Cardiac muscle cell (in vitro differentiated cells and primary cell): Measurements from ENCODE around the gene LRRC52. TPM values are rescaled to one million over a fixed set of nuclear protein-coding genes. Genes with fewer than 3 reads are reported as not detected.

ENCODE experiments used
- DNase-seq, 2 donors: peaks; one replicate each; pipeline versions ENCODE4 v3.0.0 to v3.0.0-alpha.2; 2010 to 2017; ENCODE audit warnings: low read depth in 1 of 2, low spot score in 1 of 2
- H3K27ac ChIP-seq: fragments of 200-600 bp; sonication (generic); 2 replicates; pipeline ENCODE4 v1.5.1; 2016
- H3K27me3 ChIP-seq: fragments of 200-600 bp; sonication (generic); 2 replicates; pipeline ENCODE4 v1.6.0; 2016; ENCODE audit warnings: control low read depth
- H3K36me3 ChIP-seq: fragments of 200-600 bp; sonication (generic); 2 replicates; pipeline ENCODE4 v1.5.1; 2016; ENCODE audit warnings: control low read depth
- H3K4me1 ChIP-seq: fragments of 200-600 bp; sonication (generic); 2 replicates; pipeline ENCODE4 v1.8.1; 2017; ENCODE audit warnings: low read depth, mild to moderate bottlenecking, mixed run types
- H3K4me3 ChIP-seq: fragments of 200-600 bp; sonication (generic); 2 replicates; pipeline ENCODE4 v1.5.1; 2016; ENCODE audit warnings: mild to moderate bottlenecking
- H3K9me3 ChIP-seq: fragments of 200-600 bp; sonication (generic); 2 replicates; pipeline ENCODE4 v1.5.1; 2017; ENCODE audit warnings: low read depth, mild to moderate bottlenecking, control low read depth
- polyA plus RNA-seq: library from polyadenylated mRNA; unstranded; fragments of >200 nt; fragmentation: Nextera tagmentation; extraction: Ambion mirVana; gene quantifications from 2 replicates; pipeline ENCODE4 v1.2.1, GENCODE V29; 2016
- total RNA-seq: library from RNA; depleted of rRNA; stranded (reverse); fragments of >200 nt; gene quantifications from 2 replicates; pipeline ENCODE4 v1.2.3, GENCODE V29; 2016
- TF ChIP-seq, protein P1 (sequence below): IDR thresholded peaks from 2 replicates; pipeline ENCODE4 v1.5.1; 2012; ENCODE audit warnings: low read depth, mild to moderate bottlenecking, low read length

The LRRC52 gene
- total and polyA plus RNA-seq, 2 experiments from 2014 or later = 0.20 to 0.77 TPM

DNA sequence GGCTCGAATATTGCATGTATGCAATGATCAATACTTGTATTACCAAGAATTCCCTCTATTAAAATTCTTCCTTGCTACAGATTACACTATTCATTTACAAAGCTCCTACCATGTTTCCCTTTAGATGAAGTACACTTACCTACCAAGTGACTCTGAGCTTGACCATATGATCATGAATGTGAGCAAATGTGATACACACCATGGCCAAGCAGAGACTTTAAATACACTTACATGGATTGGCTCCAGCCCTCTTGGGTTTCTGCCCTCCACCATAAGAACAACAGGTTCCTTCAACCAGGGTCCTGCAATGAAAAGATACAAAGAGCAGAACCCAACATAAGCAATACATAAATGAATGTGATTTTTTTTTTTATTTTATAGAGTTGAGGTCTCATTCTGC lies 30.0 kb downstream of the LRRC52 start:
- peaks cover 30% of the 10 kb centered on the region for H3K4me1 ChIP-seq
- no peak for DNase-seq
- no peaks in the 10 kb centered on the region for H3K27me3 ChIP-seq

GRCh38 chr1:165574295-165574694 lies 30.5 kb downstream of the LRRC52 start:
- H3K4me1 ChIP-seq = peaks cover 30% of the 10 kb centered on the region
- no peaks in the 10 kb centered on the region for H3K27me3 ChIP-seq
- H3K9me3 ChIP-seq = no peaks in the 10 kb centered on the region
- no peak overlapping the region for H3K4me3 ChIP-seq
- H3K27ac ChIP-seq = no peak overlapping the region
- H3K36me3 ChIP-seq = no peaks in the 10 kb centered on the region
- TF ChIP-seq, protein P1, sequence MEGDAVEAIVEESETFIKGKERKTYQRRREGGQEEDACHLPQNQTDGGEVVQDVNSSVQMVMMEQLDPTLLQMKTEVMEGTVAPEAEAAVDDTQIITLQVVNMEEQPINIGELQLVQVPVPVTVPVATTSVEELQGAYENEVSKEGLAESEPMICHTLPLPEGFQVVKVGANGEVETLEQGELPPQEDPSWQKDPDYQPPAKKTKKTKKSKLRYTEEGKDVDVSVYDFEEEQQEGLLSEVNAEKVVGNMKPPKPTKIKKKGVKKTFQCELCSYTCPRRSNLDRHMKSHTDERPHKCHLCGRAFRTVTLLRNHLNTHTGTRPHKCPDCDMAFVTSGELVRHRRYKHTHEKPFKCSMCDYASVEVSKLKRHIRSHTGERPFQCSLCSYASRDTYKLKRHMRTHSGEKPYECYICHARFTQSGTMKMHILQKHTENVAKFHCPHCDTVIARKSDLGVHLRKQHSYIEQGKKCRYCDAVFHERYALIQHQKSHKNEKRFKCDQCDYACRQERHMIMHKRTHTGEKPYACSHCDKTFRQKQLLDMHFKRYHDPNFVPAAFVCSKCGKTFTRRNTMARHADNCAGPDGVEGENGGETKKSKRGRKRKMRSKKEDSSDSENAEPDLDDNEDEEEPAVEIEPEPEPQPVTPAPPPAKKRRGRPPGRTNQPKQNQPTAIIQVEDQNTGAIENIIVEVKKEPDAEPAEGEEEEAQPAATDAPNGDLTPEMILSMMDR = no peak
- no peak for DNase-seq

More for the DNA sequence above, 30.0 kb downstream of the LRRC52 start:
- no peak overlapping the region for H3K27ac ChIP-seq
- TF ChIP-seq, protein P1 = no peak
- no peaks in the 10 kb centered on the region for H3K36me3 ChIP-seq
- H3K9me3 ChIP-seq = no peaks in the 10 kb centered on the region
- H3K4me3 ChIP-seq = no peak overlapping the region

- peak in 1 of 2 donors; percentile 73 for DNase-seq
- no peaks in the 10 kb centered on the region for H3K9me3 ChIP-seq
- no peak overlapping the region for H3K27ac ChIP-seq
- no peaks in the 10 kb centered on the region for H3K27me3 ChIP-seq
- peaks cover 30% of the 10 kb centered on the region for H3K4me1 ChIP-seq
- TF ChIP-seq, protein P1 = no peak
- no peaks in the 10 kb centered on the region for H3K36me3 ChIP-seq
- H3K4me3 ChIP-seq = no peak overlapping the region
These were observed 31.8 kb downstream of the LRRC52 start for GRCh38 chr1:165575468-165576099.

DNA sequence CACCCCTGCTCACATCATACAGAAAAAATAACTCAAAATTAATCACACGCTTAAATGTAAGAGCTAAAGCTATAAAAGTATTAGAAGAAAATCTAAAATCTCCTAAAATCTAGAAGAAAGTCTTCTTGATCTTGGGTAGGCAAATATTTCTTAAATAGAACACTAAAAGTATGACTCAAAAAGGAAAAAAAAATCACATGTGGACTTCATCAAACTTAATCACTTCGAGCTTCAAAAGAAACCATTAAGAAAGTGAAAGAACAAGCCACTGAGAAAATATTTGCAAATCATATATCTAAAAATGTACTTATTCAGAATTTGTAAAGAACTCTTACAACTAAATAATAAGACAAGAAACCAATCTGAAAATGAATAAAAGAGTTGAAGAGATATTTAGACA lies 32.7 kb downstream of the LRRC52 start:
- H3K4me1 ChIP-seq = peaks cover 30% of the 10 kb centered on the region
- no peak overlapping the region for H3K4me3 ChIP-seq
- no peaks in the 10 kb centered on the region for H3K36me3 ChIP-seq
- H3K27ac ChIP-seq = no peak overlapping the region
- no peaks in the 10 kb centered on the region for H3K27me3 ChIP-seq
- H3K9me3 ChIP-seq = no peaks in the 10 kb centered on the region
- TF ChIP-seq, protein P1 = no peak
- DNase-seq = no peak

DNA sequence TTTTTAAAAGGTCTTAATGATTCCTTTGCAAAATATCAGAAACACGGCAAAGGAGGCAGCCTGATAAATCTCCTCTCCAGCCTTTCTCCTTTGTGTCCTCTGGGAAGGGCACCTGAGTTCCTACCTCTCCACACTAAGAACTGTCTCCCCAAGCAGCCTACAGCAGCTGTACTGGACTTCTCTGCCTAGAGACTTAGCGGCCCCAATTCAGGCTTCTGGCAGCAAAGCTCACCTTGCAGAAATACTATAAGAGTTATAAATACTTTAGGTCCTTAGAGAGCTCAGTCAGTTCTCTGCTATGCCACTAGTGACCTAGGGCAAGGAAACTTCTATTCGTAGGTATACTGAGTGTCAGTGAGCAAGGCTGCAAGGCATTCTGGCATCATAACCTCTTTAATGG lies 33.9 kb downstream of the LRRC52 start:
- Histone ChIP-seq H3K4me1 (peaks cover 30% of the 10 kb centered on the region), H3K36me3 (no peaks in the 10 kb centered on the region), H3K4me3 (no peak overlapping the region), H3K9me3 (no peaks in the 10 kb centered on the region), H3K27me3 (no peaks in the 10 kb centered on the region), H3K27ac (no peak overlapping the region)
- peak in 1 of 2 donors; percentile 53 for DNase-seq
- TF ChIP-seq, protein P1 = no peak
